HepG2 (cell line): ENCODE measurements around the gene IQCN.

Experiments
- FOXM1 ChIP-seq: sonication (generic); formaldehyde crosslinking; IDR thresholded peaks from 2 replicates; pipeline ENCODE4 v1.5.0; 2020; ENCODE audit warnings: missing genetic modification reagents
- HNRNPK ChIP-seq: fragments of 200-400 bp; formaldehyde crosslinking; IDR thresholded peaks from 2 replicates; pipeline ENCODE4 v1.6.1; 2018; ENCODE audit warnings: low read length, low read depth, moderate library complexity, mild to moderate bottlenecking; ENCODE audit not compliant: poor library complexity, severe bottlenecking
- JUN ChIP-seq: sonication (generic); formaldehyde crosslinking; IDR thresholded peaks from 2 replicates; pipeline ENCODE4 v1.4.0; 2020; ENCODE audit warnings: mild to moderate bottlenecking, missing genetic modification reagents
- KDM4B ChIP-seq: sonication (generic); formaldehyde crosslinking; IDR thresholded peaks from 2 replicates; pipeline ENCODE4 v1.4.0; 2020; ENCODE audit warnings: missing genetic modification reagents
- MED1 ChIP-seq: sonication (generic); formaldehyde crosslinking; IDR thresholded peaks from 2 replicates; pipeline ENCODE4 v1.4.0; 2020; ENCODE audit warnings: missing genetic modification reagents
- POLR2A ChIP-seq, 2 experiments: IDR thresholded peaks; 2 replicates each; pipeline ENCODE4 v1.6.1; 2011; ENCODE audit warnings: low read depth in 2 of 2, low read length in 2 of 2, mild to moderate bottlenecking in 1 of 2, moderate library complexity in 1 of 2; ENCODE audit not compliant: insufficient read depth in 1 of 2
- TAF1 ChIP-seq: sonication (generic); formaldehyde crosslinking; IDR thresholded peaks from 2 replicates; pipeline ENCODE4 v1.4.0; 2020; ENCODE audit warnings: missing genetic modification reagents
- TF ChIP-seq, protein P1 (sequence below): sonication (generic); formaldehyde crosslinking; IDR thresholded peaks from 2 replicates; pipeline ENCODE4 v1.8.0; 2022; ENCODE audit warnings: missing genetic modification reagents, low read depth, mild to moderate bottlenecking, borderline replicate concordance
- TF ChIP-seq, protein P2 (sequence below), 2 experiments: sonication (generic) in 1 of 2; formaldehyde crosslinking in 1 of 2; IDR thresholded peaks; 2 replicates each; pipeline versions ENCODE4 v1.5.1 to v1.6.1; 2011 to 2020; ENCODE audit warnings: borderline replicate concordance in 1 of 2, low read depth in 1 of 2, low read length in 1 of 2, mild to moderate bottlenecking in 1 of 2, missing genetic modification reagents in 1 of 2, moderate library complexity in 1 of 2

DNA sequence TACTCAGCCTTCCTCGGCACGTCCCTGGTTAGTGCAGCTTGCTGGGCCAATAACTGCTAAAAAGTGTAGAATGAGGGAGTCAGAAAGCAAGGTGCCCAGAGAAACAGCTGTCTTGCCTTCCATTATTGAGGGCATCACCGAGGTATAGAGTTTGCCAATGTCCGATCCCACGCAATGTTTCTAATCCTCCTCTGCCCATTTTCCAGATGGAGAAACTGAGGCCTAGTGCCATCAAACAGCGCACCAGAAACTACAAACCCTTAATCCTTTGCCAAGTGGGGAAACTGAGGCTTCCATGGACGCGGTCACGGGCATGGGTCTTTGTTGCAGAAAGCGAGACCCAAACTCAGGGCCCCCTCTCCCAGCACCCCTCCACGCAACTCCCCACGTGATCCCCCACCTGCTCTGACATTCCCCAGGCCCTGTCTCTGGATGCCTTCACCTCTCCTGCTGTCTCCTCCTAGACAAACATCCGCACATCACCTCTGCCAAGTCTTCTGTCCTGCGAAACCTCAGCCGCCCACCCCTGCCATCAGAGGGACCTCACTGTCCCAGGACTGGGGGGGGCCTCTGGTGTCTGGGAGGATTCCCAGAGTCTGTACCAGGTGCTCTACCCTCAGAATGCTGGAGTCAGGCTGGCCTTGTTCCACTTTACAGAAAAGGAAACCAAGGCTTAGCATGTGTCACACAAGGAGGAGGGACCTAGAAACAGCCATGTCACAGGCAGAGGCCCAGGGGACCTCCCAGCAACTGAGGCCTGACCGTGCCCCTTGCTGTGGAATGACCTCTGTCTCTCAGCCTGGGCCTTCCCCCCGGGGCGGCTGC lies 47.1 kb downstream of the IQCN start:
- no peak for TF ChIP-seq POLR2A (IDR thresholded peaks at IDR 0.05; ENCODE audit: insufficient read depth in 1 of 2, low read depth in 2 of 2, low read length in 2 of 2)
- no peak for TF ChIP-seq KDM4B
- TF ChIP-seq TAF1 (CRISPR knock-in tag), result no peak
- TF ChIP-seq JUN (CRISPR knock-in tag), result no peak
- TF ChIP-seq HNRNPK, result no peak
- no peak for TF ChIP-seq MED1 (CRISPR knock-in tag)
- TF ChIP-seq, protein P1, sequence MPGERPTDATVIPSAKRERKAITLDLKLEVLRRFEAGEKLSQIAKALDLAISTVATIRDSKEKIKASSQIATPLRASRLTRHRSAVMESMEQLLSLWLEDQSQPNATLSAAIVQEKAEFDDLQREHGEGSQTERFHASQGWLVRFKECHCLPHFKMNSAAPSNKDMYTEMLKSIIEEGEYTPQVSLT (CRISPR knock-in tag), result no peak
- no peak for TF ChIP-seq FOXM1 (CRISPR knock-in tag)
- TF ChIP-seq, protein P2, sequence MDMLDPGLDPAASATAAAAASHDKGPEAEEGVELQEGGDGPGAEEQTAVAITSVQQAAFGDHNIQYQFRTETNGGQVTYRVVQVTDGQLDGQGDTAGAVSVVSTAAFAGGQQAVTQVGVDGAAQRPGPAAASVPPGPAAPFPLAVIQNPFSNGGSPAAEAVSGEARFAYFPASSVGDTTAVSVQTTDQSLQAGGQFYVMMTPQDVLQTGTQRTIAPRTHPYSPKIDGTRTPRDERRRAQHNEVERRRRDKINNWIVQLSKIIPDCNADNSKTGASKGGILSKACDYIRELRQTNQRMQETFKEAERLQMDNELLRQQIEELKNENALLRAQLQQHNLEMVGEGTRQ (IDR thresholded peaks at IDR 0.05; ENCODE audit: low read depth, low read length), result no peak
- TF ChIP-seq, protein P2 (CRISPR knock-in tag; IDR thresholded peaks at IDR 0.05; ENCODE audit: borderline replicate concordance), result no peak
